GM18526 (cell line): ENCODE data around the gene MAP3K1.
A peak's percentile ranks its signal among the peaks of the same experiment; 100 is the strongest.

ENCODE experiments used
- POLR2A ChIP-seq: IDR thresholded peaks from 3 replicates; pipeline ENCODE4 v1.6.1; 2011; ENCODE audit not compliant: insufficient read length; ENCODE audit errors: extremely low read depth

Gene MAP3K1

GRCh38 chr5:56814963-56815657 is at the start of gene MAP3K1:
Gene MAP3K1 (plus strand): TSS chr5:56815549. CDS start chr5:56815574, 25 bp downstream.
- TF ChIP-seq POLR2A, result peak; percentile 39

DNA sequence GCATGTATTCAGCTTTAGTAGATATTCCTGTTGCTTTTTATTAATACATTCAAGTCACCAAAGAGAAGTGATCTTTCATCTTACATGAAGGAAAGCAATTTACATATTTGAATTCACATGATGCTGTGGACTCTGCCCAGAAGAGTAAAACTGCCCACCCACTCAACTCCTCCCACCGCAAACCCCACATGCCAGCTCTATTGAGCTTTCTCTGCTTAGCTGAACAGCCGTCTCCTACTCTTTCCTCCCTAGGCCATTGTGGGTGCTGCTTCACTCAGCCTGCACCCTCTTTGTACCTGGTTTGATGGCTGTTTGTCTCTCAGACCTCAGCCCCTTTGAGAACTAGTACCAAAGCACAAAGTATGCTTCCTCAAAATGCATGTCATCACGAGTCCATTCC is 48.4 kb upstream of the MAP3K1 start:
- no peak for TF ChIP-seq POLR2A

DNA sequence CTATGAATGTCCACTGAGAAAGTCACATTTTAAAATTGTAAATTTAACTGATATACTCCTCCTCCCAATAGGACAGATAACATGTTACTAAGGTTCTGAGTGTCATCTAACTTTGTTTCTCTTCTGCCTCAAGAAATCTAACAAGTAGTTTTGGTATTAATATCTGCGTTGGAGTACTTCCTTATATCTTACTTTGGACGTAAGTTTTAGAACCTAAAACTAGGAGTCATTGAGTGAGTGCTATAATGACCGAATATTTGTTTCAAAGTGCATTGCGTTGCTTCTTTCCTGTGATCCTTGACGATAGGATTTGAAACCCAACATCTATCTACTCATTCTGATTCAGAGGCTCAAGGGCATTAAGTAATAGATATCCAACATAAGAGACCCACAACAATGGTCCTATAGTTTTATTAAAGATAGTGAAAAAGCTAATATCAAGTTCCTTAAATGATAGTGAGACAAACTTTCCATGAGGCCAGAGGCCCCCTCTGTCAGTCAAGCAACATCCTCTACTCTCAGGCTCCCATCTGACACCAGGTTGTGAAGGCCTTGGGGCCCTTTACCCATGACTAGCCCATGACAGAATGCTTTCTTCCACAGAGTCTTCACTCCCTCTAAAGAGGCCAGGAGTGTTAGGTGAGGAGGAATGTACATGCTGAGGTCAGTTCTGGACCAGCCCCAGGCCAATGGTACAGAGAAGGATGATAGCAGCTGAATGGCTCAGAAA is 45.3 kb upstream of the MAP3K1 start:
- no peak for TF ChIP-seq POLR2A

DNA sequence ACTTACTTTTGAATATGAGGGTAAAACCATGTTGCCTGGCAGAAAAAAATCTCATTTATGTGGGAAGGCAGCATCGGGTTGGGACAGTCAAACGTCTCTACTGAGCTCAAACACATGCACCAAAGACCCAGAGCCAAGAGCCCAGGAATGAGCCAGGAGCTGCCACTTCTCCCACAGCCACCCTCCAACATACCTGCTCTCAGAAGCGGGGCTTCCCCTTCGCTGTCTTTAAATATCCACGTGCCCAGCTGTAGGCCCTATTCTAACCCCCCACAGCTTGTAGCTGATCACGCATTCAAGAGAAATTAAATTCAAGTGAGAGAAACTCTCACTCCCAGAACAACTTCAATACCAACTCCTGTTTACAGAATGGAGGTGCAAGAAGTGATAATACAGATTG is 42.6 kb upstream of the MAP3K1 start:
- no peak for TF ChIP-seq POLR2A

GRCh38 chr5:56774957-56775356 is 40.4 kb upstream of the MAP3K1 start:
- TF ChIP-seq POLR2A, result no peak

- no peak for TF ChIP-seq POLR2A
Observed at GRCh38 chr5:56783261-56783660, 32.1 kb upstream of the MAP3K1 start.

GRCh38 chr5:56786346-56786745 is 29.0 kb upstream of the MAP3K1 start:
- no peak for TF ChIP-seq POLR2A

- TF ChIP-seq POLR2A, result no peak
Observed at GRCh38 chr5:56791396-56791795, 24.0 kb upstream of the MAP3K1 start.

DNA sequence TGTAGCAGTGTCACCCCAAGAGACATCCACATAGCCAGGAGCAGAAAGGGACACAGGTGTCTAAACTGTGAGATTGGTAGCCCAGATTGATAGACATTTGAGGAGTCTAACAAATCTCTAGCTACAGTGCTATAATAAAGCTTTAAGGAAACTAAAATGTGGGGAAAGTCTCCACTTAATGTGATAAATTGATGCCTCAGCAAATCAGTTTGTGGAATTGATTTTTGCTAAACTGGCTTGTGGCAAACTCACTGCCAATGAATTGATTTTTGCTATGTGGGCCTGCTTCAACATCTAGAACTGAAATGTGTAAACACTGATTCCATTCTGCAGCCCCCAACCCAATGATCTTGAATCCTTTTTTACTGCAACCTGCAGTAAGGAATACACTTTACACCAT is 16.8 kb upstream of the MAP3K1 start:
- TF ChIP-seq POLR2A, result no peak

- no peak for TF ChIP-seq POLR2A
Observed at GRCh38 chr5:56800186-56800585, 15.2 kb upstream of the MAP3K1 start.

GRCh38 chr5:56801256-56801655 is 14.1 kb upstream of the MAP3K1 start:
- no peak for TF ChIP-seq POLR2A

DNA sequence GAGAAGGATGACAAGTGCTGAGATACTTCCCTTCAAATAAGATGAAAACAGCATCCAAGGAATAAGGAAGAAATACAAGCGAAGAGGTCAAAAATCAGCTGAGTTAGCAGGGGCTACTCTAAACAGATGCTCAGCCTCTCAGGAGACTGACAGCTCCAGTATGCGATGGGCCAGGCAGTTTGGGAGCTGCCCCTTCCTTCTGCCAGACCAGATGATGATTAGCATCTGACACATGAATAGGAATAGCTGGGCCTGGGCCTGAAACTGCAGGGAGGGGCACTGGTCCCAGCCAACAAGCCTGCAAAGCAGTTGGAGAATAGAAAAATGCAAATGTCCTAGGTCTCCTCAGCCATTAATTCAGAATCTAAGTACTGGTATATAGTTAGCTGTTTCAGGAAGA is 13.1 kb upstream of the MAP3K1 start:
- no peak for TF ChIP-seq POLR2A

- TF ChIP-seq POLR2A, result no peak
Observed at GRCh38 chr5:56803025-56803424, 12.3 kb upstream of the MAP3K1 start.

DNA sequence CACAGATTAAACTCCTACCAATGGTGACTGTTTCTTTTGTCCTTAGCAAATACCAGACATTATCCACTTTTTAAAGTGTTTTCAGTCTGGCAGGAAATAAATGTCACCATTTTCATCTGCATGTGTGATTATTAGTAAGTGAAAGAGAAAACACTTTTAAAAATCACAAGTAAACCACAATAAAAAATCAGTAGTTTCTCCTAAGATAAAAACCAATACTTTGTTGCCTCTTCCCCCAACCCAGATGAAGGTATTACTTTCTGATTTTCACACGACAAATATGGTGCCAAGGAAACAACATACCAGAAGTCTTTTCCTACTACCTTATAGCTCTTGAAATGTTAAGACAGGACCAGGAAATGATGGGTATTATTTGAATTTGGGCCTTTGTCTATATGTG is 11.5 kb upstream of the MAP3K1 start:
- no peak for TF ChIP-seq POLR2A

GRCh38 chr5:56807679-56808078 is 7.7 kb upstream of the MAP3K1 start:
- no peak for TF ChIP-seq POLR2A

DNA sequence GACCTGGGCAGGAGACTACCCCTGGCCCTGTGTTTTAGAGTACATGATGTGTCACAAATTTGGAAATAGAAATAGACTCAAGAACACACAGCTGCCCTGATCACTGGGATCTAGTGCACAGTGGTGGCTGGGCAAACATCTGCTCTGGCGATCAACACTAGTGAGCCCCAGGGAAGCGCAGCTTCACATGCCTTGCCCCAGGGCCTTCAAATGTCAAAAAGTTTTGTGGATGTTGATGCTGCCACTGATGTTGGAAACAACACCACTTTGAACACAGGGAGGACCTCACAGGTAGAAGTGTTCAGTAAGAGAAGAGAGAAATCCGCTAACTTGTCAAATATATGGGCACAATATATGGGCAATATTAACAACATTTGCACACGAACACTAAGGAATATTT is 7.1 kb upstream of the MAP3K1 start:
- TF ChIP-seq POLR2A, result no peak

DNA sequence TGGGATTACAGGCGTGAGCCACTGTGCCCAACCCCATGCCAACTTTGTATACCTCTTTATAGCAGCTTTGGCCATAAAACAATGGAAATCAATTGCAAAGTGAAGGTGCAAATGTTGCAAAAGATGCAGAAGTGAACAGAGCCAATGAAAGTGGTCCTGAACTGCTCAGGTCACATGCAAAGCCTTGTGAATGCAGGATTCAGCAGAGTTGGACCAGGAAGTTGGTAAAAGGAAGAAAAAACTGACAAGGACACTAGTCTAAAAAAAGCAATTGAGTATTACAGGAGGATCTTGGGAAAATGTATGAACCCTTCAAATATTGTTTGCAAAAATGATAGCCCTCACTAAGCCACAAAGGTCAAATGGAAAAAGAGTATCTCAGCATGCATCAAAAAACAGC is 4.5 kb upstream of the MAP3K1 start:
- TF ChIP-seq POLR2A, result no peak

GRCh38 chr5:56812110-56812509 is 3.2 kb upstream of the MAP3K1 start:
- no peak for TF ChIP-seq POLR2A

- TF ChIP-seq POLR2A, result no peak
Observed at GRCh38 chr5:56813302-56813701, 2.0 kb upstream of the MAP3K1 start.
